ENCODE measurements around the gene LYPLAL1. TPM values are rescaled to one million over a fixed set of nuclear protein-coding genes. Genes with fewer than 3 reads are reported as not detected.

LYPLAL1 gene
- total and polyA plus RNA-seq, 9 of the 15 experiments (the other 6 are each of a cell fraction or from before 2014, with no cell fraction given), result 14.9 to 179 (median 46.3) TPM

DNA sequence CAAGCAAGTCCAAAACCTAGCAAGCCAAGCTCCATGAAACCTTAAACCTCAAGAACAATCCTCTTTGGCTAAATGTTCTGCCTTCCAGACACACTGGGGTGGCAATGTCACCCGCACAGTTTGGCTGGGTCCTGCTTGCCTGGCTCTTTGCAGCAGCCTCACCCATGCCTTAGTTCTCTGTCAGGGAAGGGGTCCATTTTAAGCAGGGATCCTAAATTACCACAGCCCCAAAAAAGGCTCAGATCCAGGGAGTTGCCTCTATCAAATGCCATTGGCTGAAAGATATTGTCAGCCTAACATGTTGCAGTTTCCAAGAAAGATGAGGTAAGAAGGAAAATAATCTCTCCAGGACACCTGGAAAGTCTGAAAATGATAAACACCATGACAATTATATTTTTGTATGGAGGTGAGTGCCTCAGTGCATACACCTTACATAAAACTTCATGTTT, 26.1 kb upstream of the LYPLAL1 start:
- no peaks in the 10 kb centered on the region for H3K79me2 ChIP-seq (ENCODE audit: control insufficient read depth, insufficient read depth, low read length)
- CTCF ChIA-PET (ENCODE audit: low intra/inter-chr PET ratio), result no interaction called here
- in situ Hi-C loops (cut with MboI) (no loop called here), intact Hi-C loops (cut with micrococcal nuclease) (loop anchor here (1.0 to 2.0 kb wide), 2 partner anchors 27 to 59 kb away; no protein-coding TSS in a partner anchor)
- FAIRE-seq (peak; percentile 81), DNase-seq (ENCODE audit: extremely low read depth in 1 of 4, low spot score in 3 of 4) (peak; percentile 39 to 81 (median 60)), ATAC-seq (peak; percentile 82)
- 0% methylated on average over 1 of the region's 1 CpG for WGBS (ENCODE audit: insufficient coverage, low coverage, missing lambda C conversion rate)
- BruUV-seq (replicated peaks), result no TSS peak
- H3K9ac ChIP-seq (ENCODE audit: insufficient read depth in 1 of 2, low read depth in 2 of 2, low read length in 2 of 2), result peak overlapping the region; percentile 67 to 83; a peak in 3 of 4 replicates
- H3K4me1 ChIP-seq (replicated peaks in 1 of 2; ENCODE audit: control insufficient read depth in 2 of 2, insufficient read depth in 2 of 2, low read length in 2 of 2), result peaks cover 0 to 25% of the 10 kb centered on the region in 2 experiments; a peak in 4 of 5 replicates
- peak overlapping the region; percentile 82 for H3K27ac ChIP-seq (ENCODE audit: extremely low read depth, low read depth, low read length)
- H3K4me2 ChIP-seq (ENCODE audit: insufficient read depth, low read length), result peak overlapping the region; percentile 71
- no peaks in the 10 kb centered on the region for H3K9me3 ChIP-seq (replicated peaks; ENCODE audit: control insufficient read depth, insufficient read depth, low read depth, low read length)
- H3K36me3 ChIP-seq (ENCODE audit: control insufficient read depth, insufficient read depth, low read length), result no peaks in the 10 kb centered on the region
- peak overlapping the region; percentile 92 for H2AFZ ChIP-seq (ENCODE audit: low read depth, low read length)
- H3K27me3 ChIP-seq (ENCODE audit: control insufficient read depth in 2 of 2, insufficient read depth in 2 of 2, low read length in 2 of 2), result no peaks in the 10 kb centered on the region
- H3K4me3 ChIP-seq, result no peak overlapping the region
- POLR2A ChIA-PET, result interaction anchor here (0.7 to 1.5 kb wide), 4 partner anchors 23 to 36 kb away, joined by 3 read pairs; no protein-coding TSS in a partner anchor
- H4K20me1 ChIP-seq (replicated peaks; ENCODE audit: control insufficient read depth, insufficient read depth, low read length), result no peaks in the 10 kb centered on the region
- no peaks in the 10 kb centered on the region for H3K9me1 ChIP-seq (ENCODE audit: control insufficient read depth, insufficient read depth, low read length)
- TF ChIP-seq ZEB2 (IDR thresholded peaks at IDR 0.05) (peak; percentile 62; the same call in 1 of the 2 replicates), HDAC3 (IDR thresholded peaks at IDR 0.05; ENCODE audit: borderline replicate concordance, partially characterized antibody) (peak; percentile 41), ARNT (IDR thresholded peaks at IDR 0.05) (peak; percentile 52 to 74; a peak in 2 of 4 replicates), ARID1B (IDR thresholded peaks at IDR 0.05) (peak; percentile 95), STAT5A (IDR thresholded peaks at IDR 0.05; ENCODE audit: borderline replicate concordance, low read length) (peak; percentile 97), DMBX1 (CRISPR knock-in tag; IDR thresholded peaks at IDR 0.05; ENCODE audit: borderline replicate concordance) (peak; percentile 84; the same call in 1 of the 2 replicates), RFX1 (IDR thresholded peaks at IDR 0.05) (peak; percentile 81), NFYB (IDR thresholded peaks at IDR 0.05; ENCODE audit: extremely low read depth, insufficient read length) (peak; percentile 11), HDAC2 (IDR thresholded peaks at IDR 0.05) (peak; percentile 56; the same call in 1 of the 2 replicates), ZNF212 (CRISPR knock-in tag; IDR thresholded peaks at IDR 0.05) (0 out of 2 replicates have a peak, but pooled peaks have one; percentile 23), FOXJ3 (CRISPR knock-in tag; IDR thresholded peaks at IDR 0.05) (no peak), ETV5 (CRISPR knock-in tag; IDR thresholded peaks at IDR 0.05; ENCODE audit: low read depth) (0 out of 2 replicates have a peak, but pooled peaks have one; percentile 17), ZNF695 (CRISPR knock-in tag; IDR thresholded peaks at IDR 0.05) (no peak)
- TF ChIP-seq, protein P1, sequence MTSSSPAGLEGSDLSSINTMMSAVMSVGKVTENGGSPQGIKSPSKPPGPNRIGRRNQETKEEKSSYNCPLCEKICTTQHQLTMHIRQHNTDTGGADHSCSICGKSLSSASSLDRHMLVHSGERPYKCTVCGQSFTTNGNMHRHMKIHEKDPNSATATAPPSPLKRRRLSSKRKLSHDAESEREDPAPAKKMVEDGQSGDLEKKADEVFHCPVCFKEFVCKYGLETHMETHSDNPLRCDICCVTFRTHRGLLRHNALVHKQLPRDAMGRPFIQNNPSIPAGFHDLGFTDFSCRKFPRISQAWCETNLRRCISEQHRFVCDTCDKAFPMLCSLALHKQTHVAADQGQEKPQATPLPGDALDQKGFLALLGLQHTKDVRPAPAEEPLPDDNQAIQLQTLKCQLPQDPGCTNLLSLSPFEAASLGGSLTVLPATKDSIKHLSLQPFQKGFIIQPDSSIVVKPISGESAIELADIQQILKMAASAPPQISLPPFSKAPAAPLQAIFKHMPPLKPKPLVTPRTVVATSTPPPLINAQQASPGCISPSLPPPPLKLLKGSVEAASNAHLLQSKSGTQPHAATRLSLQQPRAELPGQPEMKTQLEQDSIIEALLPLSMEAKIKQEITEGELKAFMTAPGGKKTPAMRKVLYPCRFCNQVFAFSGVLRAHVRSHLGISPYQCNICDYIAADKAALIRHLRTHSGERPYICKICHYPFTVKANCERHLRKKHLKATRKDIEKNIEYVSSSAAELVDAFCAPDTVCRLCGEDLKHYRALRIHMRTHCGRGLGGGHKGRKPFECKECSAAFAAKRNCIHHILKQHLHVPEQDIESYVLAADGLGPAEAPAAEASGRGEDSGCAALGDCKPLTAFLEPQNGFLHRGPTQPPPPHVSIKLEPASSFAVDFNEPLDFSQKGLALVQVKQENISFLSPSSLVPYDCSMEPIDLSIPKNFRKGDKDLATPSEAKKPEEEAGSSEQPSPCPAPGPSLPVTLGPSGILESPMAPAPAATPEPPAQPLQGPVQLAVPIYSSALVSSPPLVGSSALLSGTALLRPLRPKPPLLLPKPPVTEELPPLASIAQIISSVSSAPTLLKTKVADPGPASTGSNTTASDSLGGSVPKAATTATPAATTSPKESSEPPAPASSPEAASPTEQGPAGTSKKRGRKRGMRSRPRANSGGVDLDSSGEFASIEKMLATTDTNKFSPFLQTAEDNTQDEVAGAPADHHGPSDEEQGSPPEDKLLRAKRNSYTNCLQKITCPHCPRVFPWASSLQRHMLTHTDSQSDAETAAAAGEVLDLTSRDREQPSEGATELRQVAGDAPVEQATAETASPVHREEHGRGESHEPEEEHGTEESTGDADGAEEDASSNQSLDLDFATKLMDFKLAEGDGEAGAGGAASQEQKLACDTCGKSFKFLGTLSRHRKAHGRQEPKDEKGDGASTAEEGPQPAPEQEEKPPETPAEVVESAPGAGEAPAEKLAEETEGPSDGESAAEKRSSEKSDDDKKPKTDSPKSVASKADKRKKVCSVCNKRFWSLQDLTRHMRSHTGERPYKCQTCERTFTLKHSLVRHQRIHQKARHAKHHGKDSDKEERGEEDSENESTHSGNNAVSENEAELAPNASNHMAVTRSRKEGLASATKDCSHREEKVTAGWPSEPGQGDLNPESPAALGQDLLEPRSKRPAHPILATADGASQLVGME (CRISPR knock-in tag; IDR thresholded peaks at IDR 0.05), result no peak
- TF ChIP-seq, protein P2, sequence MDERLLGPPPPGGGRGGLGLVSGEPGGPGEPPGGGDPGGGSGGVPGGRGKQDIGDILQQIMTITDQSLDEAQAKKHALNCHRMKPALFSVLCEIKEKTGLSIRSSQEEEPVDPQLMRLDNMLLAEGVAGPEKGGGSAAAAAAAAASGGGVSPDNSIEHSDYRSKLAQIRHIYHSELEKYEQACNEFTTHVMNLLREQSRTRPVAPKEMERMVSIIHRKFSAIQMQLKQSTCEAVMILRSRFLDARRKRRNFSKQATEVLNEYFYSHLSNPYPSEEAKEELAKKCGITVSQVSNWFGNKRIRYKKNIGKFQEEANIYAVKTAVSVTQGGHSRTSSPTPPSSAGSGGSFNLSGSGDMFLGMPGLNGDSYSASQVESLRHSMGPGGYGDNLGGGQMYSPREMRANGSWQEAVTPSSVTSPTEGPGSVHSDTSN (CRISPR knock-in tag; IDR thresholded peaks at IDR 0.05; ENCODE audit: low read depth), result no peak
- TF ChIP-seq, protein P2 (tag; conservative IDR thresholded peaks at IDR 0.05; ENCODE audit: low read depth), result 0 out of 2 replicates have a peak, but pooled peaks have one; percentile 14
